HG03060 (cell line): ENCODE results near the gene ABRACL.
A peak's percentile ranks its signal among the peaks of the same experiment; 100 is the strongest.
"Not testable (repeated sequence)": the region's sequence is repeated elsewhere in the genome, so short reads cannot be mapped to it uniquely, and the experiment has no call there.

Experiments
- ATAC-seq: cut with Tn5 transposase; IDR thresholded peaks from one replicate; pipeline ENCODE4 v1.9.1; 2021; ENCODE audit warnings: low read depth, moderate number of reproducible peaks; ENCODE audit not compliant: unreplicated experiment

ABRACL gene

DNA sequence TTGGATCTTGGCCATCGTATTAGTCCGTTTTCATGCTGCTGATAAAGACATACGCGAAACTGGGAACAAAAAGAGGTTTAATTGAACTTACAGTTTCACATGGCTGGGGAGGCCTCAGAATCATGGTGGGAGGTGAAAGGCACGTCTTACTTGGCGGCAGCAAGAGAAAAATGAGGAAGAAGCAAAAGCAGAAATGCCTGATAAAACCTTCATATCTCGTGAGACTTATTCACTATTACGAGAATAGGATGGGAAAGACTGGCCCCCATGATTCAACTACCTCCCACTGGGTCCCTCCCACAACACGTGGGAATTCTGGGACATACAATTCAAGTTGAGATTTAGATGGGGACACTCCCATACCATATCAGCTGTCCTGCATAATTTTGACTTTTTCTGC, 20.4 kb upstream of the ABRACL start:
- no peak for ATAC-seq

DNA sequence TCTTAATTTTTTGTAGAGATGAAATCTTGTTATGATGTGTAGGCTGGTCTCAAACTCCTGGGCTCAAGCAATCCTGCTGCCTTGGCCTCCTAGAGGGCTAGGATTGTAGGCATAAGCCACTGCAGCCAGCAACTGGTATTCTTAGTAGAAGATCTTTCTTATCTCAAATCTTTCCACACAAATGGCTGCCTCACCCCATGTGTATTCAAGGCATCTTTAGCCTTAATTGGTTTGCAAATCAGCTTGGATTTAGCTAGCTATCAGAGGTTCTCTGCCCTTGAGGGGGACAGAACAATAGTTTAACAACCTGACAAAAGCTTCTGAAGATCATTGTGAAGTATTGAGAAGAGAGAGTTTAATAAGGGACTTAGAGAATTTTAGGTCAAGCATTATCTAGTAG, 17.9 kb upstream of the ABRACL start:
- no peak for ATAC-seq

DNA sequence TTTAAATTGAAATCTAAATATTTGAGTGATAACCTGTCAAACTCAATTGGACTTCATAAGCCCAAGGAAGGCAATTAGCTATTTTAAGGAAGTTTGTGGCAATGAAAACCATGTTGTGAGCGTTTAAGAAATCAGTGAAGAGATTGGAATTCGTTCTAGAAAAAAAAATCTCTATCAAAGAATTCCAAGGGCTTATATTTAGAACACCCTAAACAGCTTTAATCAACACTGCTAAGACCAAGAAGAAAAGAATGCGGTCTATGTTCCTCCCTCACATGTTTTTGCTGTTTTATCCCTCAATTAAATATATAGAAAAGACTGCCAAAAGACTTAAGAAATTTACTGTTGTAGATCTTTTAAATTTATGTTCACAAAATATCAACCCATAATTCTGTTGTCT, 16.6 kb upstream of the ABRACL start:
- no peak for ATAC-seq

GRCh38 chr6:139013185-139013800, 15.3 kb upstream of the ABRACL start:
- ATAC-seq = no peak

GRCh38 chr6:139014945-139015344, 13.6 kb upstream of the ABRACL start:
- ATAC-seq = no peak

DNA sequence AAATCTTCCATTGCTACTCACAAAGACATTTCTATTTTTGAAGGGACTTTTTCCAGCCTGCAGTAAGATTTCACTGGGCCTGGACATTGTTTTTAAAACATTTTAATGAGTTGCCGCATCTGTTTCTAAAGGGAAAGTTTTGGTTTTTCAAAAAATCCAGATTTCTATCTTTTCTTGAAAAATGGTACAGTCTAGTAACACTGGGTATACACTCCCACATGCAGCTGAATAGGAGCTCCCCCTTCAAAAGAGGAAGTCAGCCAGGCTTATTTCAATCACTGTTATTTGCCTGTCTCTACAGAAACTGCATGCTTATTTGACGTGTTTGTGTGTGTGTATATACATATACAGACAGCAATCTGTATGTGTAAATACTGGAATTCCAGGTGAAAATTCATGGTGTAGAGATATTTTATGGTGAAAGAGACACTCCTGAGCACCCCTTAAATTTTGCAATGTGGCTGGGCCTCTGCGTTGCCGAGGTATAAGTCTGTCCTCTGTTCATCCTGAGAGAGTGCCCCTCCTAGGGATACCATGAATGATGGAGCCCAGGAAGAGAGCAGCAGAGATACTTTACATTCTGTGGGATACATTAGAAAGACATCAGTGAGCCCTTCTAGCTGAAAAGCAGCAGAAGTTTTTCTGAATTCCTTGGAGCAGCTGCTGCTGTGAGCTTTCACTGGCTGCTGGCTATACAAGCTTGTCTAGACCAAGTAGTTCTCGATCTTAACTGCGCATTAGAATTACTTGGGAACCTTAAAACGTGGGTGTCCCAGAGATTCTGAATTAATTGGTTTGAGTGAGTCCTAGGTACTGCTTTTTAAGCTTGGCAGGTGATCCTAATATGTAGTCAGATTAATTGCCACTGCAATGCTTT, 12.0 kb upstream of the ABRACL start:
- peak; percentile 87 for ATAC-seq

DNA sequence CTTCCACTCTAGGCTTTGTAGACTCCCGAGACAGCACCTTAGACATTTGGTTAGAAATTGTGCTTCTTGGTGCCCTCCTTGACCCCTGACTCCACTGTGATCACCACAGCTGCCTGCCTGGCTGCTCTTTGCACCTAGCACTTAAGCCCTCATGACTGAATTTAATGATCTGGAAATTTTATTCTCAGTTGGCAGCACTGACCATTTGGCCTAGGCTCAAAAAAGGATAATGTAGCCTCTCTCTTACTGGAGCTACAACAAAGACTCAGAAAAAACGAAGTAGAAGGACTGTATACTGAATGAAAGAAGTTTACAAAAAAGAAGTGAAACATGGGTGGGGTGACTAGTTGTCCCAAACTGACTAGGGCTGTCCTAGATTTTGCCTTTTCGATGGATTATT, 11.3 kb upstream of the ABRACL start:
- no peak for ATAC-seq

GRCh38 chr6:139019722-139020121, 8.8 kb upstream of the ABRACL start:
- ATAC-seq = no peak

DNA sequence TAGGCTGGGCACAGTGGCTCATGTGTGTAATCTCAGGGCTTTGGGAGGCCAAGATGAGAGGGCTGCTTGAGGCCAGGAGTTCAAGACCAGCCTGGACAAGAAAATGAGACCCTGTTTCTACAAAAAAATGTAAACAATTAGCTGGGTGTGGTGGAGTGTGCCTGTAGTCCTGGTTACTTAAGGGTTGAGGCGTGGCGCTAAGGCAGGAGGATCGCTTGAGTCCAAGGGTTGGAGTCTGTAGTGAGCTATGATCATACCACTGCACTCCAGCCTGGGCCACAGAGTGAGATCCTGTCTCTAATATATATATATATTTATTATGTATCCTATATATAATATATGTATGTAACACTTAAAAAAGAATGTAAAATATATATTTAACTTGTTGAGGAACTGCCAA, 7.9 kb upstream of the ABRACL start:
- ATAC-seq = no peak

DNA sequence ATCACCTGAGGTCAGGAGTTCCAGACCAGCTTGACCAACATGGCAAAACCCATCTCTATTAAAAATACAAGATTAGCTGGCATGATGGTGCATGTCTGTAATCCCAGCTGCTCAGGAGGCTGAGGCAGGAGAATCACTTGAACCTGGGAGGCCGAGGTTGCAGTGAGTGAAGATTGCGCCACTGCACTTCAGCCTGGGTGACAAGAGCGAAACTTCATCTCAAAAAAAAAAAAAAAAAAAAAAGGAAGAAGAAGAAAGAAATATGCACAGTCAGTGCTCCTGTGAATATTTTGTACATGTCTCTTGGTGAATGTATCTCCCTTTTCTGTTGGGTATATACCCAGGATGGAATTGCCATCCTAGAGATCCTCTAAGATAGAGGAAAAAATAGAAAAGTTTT, 3.1 kb upstream of the ABRACL start:
- not testable (repeated sequence) for ATAC-seq

DNA sequence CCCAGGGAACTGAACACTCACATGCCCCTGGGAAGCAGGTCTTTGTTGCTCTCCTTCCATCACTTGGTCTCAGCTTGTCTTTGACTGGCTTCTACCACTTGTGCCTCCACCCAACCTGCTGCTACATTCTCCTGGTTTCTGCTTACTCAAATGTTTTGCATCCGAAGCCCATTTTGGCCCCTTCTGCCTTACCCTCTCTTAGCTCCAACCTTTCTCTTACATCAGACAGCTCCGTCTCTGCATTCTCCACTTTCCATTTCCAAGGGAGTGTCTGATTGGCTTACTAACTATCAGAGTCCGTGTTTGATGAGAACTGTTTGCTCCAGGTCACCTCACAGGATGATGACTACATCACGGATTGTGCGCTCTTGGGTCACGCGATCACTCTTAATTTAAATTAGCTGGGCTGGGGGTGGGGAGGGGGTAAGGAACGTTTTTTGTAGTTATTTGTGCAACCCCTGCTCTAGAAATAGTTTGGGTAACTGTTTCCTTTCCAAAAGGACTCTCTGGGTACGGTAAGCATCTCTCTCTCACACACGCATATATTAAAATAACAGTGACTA, 844 bp upstream of the ABRACL start:
- ATAC-seq = no peak

GRCh38 chr6:139028215-139028657, 309 bp upstream of the ABRACL start:
- ATAC-seq = no peak

- no peak for ATAC-seq
Measured at GRCh38 chr6:139029470-139030227, 1.1 kb downstream of the ABRACL start.

- peak; percentile 72 for ATAC-seq
Measured at GRCh38 chr6:139030228-139030963, 1.9 kb downstream of the ABRACL start.

DNA sequence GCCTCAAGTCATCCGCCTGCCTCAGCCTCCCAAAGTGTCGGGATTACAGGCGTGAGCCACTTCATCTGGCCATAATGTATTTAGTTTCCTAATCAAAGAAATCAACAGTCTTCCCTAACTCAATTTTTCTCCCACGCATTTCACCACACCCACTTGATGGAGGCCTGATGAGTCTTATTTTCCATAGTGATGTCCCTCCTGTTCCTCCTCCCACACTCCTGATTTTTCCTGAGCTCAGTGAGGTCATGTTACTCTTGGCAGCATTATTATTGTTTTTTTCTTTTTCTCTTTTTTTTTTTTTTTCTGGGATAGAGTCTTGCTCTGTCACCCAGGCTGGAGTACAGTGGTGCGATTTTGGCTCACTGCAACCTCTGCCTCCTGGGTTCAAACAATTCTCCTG, 8.9 kb downstream of the ABRACL start:
- no peak for ATAC-seq

GRCh38 chr6:139044250-139044649, 15.7 kb downstream of the ABRACL start:
- ATAC-seq = no peak

DNA sequence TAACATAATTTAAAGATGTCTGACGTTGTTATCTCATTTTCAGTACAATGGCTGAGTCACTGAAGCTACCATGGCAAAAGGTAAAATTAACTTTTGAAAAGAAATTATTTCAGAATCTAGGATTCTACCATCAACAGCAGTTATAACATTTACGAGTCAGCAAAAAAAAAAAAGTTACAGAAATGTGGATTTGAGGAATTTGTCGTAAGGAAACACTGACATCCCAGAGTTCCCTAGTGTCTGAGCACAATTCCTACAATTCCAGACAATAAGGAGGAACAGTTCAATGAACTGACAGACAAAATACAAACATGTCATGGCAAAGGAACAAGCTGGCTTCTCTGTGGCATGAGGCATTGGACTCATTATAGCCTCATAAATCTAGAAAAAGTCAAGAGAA, 19.1 kb downstream of the ABRACL start:
- ATAC-seq = no peak

DNA sequence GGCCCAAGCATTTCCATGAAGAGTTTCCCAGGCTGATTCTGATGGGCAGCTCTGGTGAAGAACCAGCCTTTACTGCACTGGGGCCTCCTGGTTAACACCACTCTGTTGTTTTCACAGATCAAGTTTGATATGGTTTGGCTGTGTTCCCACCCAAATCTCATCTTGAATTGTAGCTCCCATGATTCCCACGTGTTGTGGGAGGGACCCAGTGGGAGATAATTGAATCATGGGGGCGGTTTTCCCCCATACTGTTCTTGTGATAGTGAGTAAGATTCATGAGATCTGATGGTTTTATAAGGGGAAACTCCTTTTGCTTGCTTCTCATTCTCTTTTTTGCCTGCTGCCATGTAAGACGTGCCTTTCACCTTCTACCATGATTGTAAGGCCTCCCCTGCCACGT, 20.4 kb downstream of the ABRACL start:
- not testable (repeated sequence) for ATAC-seq

DNA sequence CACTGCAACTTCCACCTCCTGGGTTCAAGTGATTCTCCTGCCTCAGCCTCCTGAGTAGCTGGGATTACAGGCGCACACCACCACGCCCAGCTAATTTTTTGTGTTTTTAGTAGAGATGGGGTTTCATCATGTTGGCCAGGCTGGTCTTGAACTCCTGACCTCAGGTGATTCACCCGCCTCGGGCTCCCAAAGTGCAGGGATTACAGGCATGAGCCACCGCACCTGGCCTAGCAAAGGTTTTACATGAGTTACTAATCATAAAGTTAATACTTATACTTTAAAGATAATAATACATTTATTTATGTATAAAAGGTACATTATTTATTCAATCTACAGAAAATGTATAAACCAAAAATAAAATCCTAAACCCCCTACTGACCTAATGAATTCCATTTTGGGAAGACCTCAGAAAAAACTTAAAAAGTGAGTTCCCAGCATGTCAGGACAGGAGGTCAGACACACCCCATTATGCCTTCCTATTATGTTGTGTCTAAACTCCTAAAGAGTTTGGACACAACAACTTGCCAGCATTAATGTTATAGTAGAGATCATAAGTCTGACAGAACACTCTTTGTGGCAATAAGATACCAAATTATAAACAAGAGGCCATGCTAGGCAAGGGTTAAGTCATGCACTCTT, 21.7 kb downstream of the ABRACL start:
- ATAC-seq = not testable (repeated sequence)

DNA sequence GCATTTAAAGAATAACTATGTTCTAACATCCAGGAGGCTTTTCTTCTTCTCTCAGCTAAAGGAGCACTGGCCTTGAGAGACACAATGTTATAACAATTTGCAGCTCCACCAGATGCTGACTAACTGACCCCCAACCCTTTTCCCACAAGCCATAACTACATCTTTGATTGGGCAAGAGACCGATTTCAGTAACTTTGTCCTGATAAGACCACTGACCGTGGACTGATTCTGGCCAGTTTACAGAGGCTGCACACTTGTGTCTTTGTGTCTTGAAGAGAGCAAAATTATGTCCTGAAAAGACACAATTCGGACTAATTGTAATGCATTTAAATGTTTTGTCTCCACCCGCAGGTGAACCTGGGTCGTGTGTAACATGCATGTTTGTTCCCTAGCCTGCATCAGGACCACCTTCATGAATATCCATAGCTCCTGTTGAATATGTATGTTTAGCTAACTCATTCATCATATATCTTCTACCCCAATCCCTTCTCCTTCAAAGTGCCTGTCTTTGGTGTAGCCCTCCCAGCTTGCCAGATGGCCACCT, 22.3 kb downstream of the ABRACL start:
- no peak for ATAC-seq
